GM19438 (cell line): ENCODE data around the gene ARL3.
"Not testable (repeated sequence)": the region's sequence is repeated elsewhere in the genome, so short reads cannot be mapped to it uniquely, and the experiment has no call there.

Experiments
- ATAC-seq: cut with Tn5 transposase; IDR thresholded peaks from one replicate; pipeline ENCODE4 v1.9.1; 2021; ENCODE audit warnings: low read depth; ENCODE audit not compliant: unreplicated experiment

ARL3 gene

DNA sequence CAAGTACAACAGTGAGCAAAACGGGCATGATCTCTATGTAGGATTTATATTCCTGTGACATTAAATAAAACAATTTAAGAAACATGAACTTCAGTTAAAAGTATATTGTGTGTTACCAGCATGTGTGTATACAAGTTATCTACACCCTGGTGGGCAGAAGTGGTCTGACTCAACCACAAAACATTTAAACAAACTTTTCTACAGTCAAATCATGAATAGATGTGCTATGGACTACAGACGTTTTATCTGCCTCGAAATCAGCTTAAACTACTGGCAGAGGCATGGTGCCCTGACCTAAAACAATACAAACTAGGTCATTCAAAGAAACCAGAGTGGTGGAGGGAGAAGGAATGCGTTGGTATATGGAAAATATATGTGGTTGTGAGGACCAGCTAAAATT is 3.6 kb downstream of the ARL3 start:
- ATAC-seq = no peak

- no peak for ATAC-seq
These were observed 8.7 kb downstream of the ARL3 start for GRCh38 chr10:102705531-102705930.

DNA sequence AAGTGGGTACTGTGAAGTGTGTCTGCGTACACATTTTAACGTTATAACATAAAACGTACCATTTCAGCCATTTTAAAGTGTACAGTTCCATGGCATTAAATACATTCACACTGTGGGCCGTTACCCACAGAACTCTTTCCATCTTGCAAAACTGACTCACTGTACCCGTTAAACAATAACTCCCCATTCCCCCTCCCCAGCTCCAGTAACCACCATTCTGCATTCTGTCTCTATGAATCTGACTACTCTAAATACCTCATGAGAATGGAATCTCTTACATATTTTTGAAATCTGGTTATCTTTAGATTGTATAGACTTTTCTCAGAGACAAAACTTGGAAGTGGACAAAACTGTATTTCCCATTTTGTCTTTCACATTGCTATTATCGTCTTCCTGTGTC is 9.3 kb downstream of the ARL3 start:
- ATAC-seq = no peak

- no peak for ATAC-seq
These were observed 11.5 kb downstream of the ARL3 start for GRCh38 chr10:102702742-102703141.

DNA sequence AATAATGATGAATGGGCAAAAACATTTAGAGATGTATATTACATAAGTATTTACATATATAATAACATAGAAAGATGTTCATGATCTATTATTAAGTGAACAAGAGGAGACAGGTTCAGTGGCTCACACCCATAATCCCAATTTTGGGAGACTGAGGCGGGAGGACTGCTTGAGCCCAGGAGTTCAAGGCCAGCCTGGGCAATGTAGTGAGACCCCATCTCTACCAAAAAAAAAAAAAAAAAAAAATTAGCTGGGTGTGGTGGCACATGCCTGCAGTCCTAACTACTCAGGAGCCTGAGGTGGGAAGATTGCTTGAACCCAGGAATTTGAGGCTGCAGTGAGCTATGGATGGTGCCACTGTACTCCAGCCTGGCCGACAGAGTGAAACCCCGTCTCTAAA is 12.4 kb downstream of the ARL3 start:
- ATAC-seq = no peak

GRCh38 chr10:102701272-102701671 is 12.9 kb downstream of the ARL3 start:
- ATAC-seq = no peak

GRCh38 chr10:102698894-102699293 is 15.3 kb downstream of the ARL3 start:
- no peak for ATAC-seq

- ATAC-seq = no peak
These were observed 17.5 kb downstream of the ARL3 start for GRCh38 chr10:102696736-102697135.

- ATAC-seq = not testable (repeated sequence)
These were observed 18.8 kb downstream of the ARL3 start for GRCh38 chr10:102695401-102695800.

- no peak for ATAC-seq
These were observed 22.7 kb downstream of the ARL3 start for GRCh38 chr10:102691285-102692066.

- ATAC-seq = no peak
These were observed 30.5 kb downstream of the ARL3 start for GRCh38 chr10:102683736-102684135.

DNA sequence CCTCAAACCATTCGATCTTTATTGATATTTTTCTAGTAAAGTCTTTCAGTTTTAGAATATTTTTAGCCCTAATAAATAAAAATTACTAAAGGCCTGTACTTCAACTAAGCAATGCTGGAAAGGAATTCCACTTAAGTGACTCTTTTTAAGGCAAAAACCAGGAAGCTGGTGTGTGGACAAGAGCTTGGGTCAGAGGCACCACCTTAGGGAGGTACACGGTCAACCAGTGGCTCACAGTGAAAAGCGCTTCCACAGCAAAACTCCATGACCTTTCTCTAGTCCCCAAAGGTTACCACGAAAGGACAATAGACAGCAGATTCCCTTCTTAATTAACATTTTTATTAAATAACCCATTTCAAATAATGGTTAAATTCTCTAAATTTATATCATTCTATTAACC is 31.2 kb downstream of the ARL3 start:
- no peak for ATAC-seq

DNA sequence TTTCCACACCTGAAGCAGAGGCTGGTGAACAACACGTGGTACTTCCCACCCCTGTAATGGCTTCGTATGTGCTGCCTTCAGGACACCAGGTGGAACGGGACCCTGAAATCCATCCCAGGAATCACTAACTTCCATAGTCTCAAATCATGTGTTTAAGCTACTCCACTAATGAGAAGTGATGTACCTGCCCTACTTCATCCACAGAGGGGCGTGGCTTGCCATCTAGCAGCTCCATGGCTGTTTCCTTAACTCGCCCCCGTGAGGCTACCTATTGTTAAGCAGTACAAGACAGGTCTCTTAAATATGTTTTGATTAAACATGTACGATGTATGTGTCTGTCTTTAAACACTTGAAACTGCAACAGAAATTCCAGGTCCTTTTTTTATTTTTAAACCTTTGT is 31.8 kb downstream of the ARL3 start:
- no peak for ATAC-seq

DNA sequence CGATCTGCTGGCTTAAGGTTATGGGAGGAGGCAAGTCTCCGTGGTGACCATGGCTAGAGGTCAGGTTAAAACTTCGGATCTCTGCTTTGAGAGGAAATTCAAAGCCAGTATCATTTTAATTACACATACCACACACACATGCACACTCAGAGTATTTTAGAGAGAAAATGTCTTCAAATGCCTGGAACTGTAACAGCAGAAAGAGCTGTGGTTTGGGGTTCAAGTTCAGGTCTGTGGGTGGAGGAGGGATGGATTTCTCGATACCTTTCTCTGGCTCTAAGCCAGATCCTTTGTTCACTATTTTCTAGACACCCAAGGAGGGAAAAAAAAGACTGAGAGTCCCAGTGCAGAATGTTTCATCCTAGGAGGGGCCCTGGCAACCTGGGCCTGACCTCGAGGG is 32.5 kb downstream of the ARL3 start:
- no peak for ATAC-seq

- ATAC-seq = no peak
These were observed 34.6 kb downstream of the ARL3 start for GRCh38 chr10:102679596-102679995.

- no peak for ATAC-seq
These were observed 35.3 kb downstream of the ARL3 start for GRCh38 chr10:102678842-102679289.

- no peak for ATAC-seq
These were observed 36.2 kb downstream of the ARL3 start for GRCh38 chr10:102678068-102678400.

GRCh38 chr10:102677331-102678067 is 36.7 kb downstream of the ARL3 start:
- no peak for ATAC-seq

DNA sequence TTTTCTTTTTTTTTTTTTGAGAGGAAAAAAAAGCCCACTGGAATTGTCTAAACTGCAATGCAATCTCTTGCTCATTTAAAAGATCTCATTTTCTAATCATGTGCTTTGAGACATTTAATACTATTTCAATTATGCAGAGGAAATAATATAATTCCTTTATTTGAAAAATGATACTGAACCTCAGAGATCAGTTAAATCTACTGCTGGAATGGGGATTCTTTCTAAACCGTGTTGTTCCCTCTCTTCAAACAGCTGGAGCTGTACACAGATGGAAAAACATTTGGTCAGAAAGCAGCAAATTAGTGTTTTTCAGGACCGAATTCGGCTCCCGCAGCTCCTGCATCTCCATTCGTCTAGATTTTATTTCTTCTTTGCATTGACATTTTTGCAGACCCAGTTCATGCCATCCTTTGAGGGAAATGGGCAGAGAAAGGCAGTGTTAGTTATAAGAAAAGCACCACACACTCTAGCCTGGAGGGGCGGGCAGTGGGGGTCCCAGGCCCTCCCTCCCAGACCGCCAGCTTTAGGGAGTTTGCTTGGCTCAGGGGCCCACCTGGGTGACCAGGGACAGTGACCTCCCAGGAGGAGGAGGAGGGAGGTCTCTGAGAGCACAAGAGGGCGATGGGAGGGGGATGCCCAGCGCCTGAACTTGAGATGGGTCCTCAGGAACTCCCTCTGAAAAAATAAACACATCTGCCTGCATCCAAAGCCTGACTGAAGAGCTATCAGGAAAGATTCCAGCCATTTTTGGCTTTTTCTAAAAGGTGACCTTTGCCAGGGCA is 37.5 kb downstream of the ARL3 start:
- ATAC-seq = no peak

DNA sequence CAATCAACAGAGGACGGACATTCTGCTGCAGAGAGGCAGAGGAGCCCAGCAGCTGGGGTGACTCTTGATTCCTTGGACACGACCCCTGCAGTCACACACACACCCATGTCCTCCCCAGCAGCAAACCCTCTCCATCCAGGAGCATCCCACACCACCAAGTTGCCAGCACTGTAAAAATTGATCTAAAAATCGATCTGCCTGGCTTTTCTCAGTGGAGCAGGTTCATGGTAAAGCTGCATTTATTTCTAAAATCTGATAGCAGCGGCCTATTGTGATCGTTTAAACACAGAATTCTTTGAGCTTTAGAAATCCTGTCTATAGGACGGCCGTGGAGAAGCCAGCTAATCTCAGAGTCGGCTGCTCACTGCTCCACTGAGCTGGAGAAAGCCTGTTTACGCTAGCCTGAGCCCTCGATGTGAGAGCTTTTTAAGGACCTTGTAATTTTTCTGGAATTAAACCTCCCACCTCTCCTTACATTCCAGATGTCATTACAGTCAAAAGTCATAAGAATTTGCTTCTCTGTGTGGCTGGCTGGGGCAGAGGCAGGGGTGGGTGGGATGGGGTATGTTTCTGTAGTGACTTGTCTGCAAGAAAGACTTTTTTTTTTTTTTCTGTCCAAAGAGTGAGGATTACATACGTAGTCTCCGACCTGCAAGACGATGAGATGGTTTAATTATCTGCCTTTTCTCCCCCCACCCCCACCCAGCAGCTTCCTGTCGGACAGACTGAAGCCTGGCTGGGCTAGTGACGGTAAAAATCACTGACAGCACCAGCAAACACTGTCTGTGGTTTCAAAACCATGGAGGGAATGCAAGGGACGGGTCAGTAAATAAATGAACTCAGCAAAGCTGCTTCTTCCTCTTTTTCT is 38.3 kb downstream of the ARL3 start:
- ATAC-seq = no peak
